Spleen (tissue), 7 donors: Measurements from ENCODE around the gene PSMG1.

Experiments used
- POLR2A ChIP-seq, 3 donors: fragments of 450-650 bp; IDR thresholded peaks; one replicate each; pipeline ENCODE4 v1.5.1; 2017; ENCODE audit warnings: antibody characterized with exemption in 3 of 3, mild to moderate bottlenecking in 1 of 3
- POLR2AphosphoS5 ChIP-seq, 3 donors: sonication (generic); formaldehyde crosslinking; IDR thresholded peaks; one replicate each; pipeline ENCODE4 v1.5.1; 2017; ENCODE audit warnings: antibody characterized with exemption in 3 of 3
- TF ChIP-seq, protein P1 (sequence below), 11 experiments: fragments of 200-600 bp in 7 of 11; fragments of 450-650 bp in 4 of 11; sonication (generic) in 4 of 11; IDR thresholded peaks in 8 of 11; conservative IDR thresholded peaks in 3 of 11; 1 replicate in 7 of 11; 2 replicates in 4 of 11; pipeline versions ENCODE4 v1.4.0 to v1.8.0; 2016 to 2021; ENCODE audit warnings: antibody characterized with exemption in 11 of 11, inconsistent platforms in 4 of 11, mild to moderate bottlenecking in 1 of 11
- donor health status: DM: no; HTN: no; CAD: no; lungs with moderate emphysema.
- donor health status: DM: no; HTN: no; CAD: no.
- donor health status: DM: no; HTN: no; CAD: no.

DNA sequence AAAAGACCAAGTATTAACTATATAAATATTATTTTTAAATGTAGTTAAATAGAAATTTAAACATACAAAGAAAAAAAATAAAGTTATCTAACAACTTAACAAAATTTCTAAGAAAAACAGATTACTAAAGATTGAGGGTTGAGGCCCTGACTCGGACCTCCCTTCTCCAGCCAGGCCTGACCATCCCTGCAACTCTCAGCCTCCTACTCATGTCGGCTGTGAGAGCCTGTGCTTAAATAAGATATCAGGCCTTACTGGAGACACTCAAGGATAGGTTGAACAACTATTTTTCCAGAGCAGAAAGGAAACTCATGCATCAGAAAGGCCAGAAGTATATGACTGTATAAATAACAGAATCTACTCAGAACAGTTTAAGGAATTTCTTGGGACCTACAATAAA is 33.0 kb upstream of the PSMG1 start:
- TF ChIP-seq POLR2AphosphoS5 (IDR thresholded peaks at IDR 0.05) (no peak), POLR2A (IDR thresholded peaks at IDR 0.05) (no peak)
- TF ChIP-seq, protein P1, sequence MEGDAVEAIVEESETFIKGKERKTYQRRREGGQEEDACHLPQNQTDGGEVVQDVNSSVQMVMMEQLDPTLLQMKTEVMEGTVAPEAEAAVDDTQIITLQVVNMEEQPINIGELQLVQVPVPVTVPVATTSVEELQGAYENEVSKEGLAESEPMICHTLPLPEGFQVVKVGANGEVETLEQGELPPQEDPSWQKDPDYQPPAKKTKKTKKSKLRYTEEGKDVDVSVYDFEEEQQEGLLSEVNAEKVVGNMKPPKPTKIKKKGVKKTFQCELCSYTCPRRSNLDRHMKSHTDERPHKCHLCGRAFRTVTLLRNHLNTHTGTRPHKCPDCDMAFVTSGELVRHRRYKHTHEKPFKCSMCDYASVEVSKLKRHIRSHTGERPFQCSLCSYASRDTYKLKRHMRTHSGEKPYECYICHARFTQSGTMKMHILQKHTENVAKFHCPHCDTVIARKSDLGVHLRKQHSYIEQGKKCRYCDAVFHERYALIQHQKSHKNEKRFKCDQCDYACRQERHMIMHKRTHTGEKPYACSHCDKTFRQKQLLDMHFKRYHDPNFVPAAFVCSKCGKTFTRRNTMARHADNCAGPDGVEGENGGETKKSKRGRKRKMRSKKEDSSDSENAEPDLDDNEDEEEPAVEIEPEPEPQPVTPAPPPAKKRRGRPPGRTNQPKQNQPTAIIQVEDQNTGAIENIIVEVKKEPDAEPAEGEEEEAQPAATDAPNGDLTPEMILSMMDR (IDR thresholded peaks at IDR 0.05 in 8 of 11, conservative IDR thresholded peaks at IDR 0.05 in 3 of 11) = no peak
